ENCODE data around the gene DENR.
A peak's percentile ranks its signal among the peaks of the same experiment; 100 is the strongest.
"Not testable (repeated sequence)": the region's sequence is repeated elsewhere in the genome, so short reads cannot be mapped to it uniquely, and the experiment has no call there.

Gene DENR, protein sequence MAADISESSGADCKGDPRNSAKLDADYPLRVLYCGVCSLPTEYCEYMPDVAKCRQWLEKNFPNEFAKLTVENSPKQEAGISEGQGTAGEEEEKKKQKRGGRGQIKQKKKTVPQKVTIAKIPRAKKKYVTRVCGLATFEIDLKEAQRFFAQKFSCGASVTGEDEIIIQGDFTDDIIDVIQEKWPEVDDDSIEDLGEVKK

DNA sequence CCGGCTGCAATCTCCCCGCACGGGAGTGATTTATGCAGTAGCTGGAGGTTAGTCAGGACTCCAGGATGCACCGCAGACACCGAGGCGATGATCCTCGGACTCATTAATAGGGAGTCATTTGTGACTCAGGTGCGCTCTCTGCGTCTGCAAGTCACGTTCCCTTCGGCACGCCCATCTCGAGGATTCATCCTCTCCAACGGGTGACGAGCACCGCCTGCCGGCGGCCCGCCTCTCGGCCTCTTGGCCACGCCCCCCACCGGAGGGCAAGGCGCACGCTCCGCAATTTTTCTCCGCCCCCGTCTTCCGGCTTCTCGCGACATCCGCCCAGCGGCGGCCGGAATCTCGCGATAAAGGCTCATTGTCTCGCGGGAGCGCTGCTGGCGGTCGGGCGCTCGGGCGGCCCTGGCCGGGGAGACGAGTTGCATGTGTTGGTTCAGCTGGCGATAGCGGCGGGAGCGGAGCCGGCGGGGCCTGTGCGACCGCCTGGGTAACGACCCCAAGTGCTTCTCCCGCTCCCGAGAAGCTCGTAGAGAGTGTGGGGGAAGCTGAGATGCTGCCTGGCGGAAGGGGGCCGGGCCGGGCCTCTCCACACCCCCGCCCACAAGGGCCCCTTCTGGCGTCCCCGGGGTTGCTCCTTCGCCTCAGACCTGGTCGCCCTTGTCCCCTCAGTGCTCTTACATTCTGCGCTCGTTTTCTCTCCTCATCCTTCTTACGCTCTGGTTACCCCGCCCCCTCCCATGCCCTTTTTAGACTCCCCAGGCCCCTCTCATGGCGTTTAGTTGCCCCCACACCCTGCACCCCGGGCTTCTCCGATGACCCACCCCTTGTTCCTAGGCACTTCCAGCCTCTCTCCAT lies at the start of gene DENR:
Gene DENR, plus strand, starts transcription at position 361 of the 855 bp plus-strand sequence. CDS start 878 bp downstream, outside the sequence.
- DNase-seq = peak; percentile 93

DNA sequence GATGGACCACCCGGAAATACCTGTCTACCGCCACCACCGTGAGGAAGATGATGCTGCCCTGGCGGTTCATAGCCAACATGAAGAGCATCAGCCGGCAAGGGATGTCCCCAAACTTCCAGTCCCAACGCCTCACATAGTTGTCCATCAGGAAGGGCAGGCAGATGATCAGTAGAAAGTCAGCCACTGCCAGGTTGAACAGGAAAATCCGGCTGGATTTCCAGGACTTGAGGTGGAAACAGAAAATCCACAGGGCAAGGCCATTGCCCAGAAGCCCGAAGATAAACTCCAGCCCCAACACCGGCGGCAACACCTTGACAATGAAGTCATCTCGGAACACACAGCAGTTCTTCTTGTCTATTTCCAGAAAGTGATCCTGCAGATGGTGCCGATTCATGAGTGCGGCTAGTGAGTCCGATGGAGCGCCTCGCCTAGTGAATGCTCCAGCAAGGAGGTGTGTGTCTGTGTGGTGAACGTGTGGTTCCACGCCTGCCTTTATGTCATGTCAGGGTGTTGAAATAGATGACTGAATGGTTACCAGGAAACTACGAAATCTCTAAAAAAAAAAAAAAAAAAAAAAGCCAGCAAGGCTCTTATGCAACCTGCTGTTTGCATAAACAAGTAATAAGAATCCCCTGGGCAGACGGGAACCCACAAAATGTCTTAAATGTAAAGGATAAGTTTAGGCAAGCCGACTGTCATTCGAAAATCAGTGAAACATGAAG lies 49.6 kb upstream of the DENR start, which contains the start of gene HCAR2:
Gene HCAR2, minus strand, starts transcription at position 468 of the 722 bp plus-strand sequence. Its CDS starts 74 bp downstream, at position 394.
- DNase-seq = not testable (repeated sequence)

DNA sequence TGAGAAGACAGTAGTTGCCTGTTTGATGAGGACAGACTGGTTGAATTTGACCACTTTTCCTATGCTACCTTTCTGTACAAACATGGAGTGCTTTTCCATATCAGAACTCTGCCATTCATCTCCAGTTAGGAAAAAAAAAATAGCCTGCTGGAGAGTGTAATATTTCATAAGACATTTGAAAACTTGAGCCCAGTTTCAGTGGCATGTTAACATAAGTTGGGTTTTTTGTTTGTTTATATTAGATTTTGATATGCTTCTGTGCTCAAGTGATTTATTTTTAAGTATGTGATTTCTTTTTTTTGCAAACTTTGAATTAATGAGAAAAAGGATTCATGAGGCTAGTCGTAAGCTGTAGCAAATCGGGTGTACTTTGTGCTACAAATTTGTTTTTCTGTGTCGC lies 48.8 kb upstream of the DENR start:
- not testable (repeated sequence) for DNase-seq

DNA sequence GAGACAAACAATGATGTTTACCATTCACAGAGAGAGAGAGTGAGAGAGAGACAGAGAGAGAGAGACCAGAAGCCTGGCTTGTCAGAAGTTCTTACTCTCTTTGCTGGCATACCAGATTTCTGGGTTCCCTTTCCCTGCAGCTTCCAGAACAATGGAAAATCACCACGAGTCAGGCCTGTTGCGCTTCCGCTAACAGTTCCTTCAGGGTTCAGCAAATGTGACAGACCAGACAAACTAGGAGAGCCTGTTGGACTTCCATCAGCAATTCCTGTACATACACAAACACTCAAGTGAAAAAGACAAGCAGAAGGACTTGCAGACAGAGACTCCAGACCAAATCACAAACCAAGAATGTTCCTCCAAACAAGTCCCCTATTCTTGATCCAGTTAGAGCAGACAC lies 43.3 kb upstream of the DENR start:
- not testable (repeated sequence) for DNase-seq

DNA sequence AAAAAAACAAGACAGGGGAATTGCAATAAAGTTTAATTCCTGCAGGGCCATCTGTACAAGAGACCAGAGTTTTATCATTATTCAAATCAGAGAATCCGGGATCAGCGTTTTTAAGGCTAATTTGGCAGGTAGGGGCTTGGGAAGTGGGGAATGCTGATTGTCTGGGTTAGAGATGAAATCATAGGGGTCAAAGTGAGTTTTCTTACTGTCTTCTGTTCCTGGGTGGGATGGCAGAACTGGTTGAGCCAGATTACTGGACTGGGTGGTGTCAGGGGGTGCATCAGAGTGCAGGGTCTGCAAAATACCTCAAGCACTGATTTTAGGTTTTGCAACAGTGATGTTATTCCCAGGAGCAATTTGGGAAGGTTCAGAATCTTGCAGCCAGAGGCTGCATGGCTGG lies 42.3 kb upstream of the DENR start:
- DNase-seq = not testable (repeated sequence)

DNA sequence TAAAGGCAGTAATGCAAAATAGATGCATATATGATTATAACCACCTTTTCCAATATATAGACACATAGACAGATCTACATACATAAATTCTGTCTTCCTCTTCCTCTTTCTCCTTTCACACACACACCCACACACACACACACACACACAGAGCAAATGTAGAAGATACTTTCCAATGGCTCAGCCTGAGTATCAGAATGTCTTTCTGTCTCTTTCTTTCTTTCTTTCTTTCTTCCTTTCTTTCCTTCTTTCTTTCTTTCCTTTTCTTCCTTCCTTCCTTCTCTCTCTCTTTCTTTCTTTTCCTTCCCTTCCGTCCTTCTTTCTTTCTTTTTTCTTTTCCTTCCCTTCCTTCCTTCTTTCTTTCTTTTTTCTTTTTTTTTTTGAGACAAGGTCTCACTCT lies 41.4 kb upstream of the DENR start:
- DNase-seq = not testable (repeated sequence)

DNA sequence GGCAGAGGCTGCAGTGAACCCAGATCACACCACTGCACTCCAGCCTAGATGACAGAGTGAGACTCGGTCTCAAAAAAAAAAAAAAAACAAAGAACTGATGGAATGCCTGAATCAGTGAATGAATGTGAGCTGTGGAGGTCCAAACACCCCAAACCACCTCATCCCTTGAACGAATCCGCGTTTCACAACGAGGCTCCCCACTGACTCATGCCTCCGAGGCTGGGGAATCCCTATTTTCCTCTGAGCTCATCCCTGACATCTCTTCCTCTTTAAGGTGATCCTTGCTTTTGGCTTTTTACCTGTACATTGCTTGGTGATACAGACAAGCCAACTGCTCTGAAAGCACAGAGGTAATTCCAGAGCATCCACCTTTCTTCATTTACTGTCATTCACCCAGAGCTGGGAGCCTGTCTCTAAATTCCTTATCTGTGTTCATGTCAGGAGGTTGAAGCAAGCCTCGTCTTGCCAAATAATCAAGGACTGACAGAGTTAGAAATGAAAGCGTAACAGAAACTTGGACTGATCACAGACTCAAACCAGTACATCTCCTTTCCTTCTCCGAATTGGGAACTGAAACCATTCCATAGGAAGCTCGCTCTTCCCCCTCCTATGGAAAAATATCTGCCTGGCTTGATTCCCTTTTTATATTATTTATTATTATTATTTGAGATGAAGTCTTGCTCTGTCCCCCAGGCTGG lies 39.0 kb upstream of the DENR start:
- DNase-seq = not testable (repeated sequence)

DNA sequence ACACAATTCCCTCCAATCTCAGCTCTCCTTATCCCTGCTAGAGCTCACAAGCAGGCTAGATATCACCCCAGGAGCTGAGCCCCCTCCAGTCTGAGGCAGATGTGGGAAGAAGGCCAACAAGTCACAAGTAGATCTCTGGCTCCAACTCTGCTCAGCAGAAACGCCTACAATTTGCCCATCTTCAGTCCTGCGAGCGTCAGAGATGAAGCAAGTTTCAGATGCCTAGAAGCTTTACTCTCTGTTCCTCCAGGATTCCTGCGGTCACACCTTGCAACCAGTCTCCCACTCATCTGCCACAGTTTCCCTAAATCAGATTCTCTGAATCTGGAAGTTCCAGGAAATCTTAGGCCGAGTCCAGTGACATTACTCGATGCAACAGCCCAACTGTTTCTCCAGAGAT lies 37.4 kb upstream of the DENR start:
- not testable (repeated sequence) for DNase-seq

DNA sequence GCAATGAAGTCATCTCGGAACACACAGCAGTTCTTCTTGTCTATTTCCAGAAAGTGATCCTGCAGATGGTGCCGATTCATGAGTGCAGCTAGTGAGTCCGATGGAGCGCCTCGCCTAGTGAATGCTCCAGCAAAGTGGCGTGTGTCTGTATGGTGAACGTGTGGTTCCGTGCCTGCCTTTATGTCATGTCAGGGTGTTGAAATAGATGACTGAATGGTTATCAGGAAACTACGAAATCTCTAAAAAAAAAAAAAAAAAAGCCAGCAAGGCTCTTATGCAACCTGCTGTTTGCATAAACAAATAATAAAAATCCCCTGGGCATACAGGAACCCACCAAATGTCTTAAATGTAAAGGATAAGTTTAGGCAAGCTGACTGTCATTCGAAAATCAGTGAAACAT lies 36.0 kb upstream of the DENR start, which contains the start of gene HCAR3:
Gene HCAR3, minus strand, starts transcription at position 154 of the 400 bp plus-strand sequence. Its CDS starts 74 bp downstream, at position 80.
- DNase-seq = not testable (repeated sequence)

DNA sequence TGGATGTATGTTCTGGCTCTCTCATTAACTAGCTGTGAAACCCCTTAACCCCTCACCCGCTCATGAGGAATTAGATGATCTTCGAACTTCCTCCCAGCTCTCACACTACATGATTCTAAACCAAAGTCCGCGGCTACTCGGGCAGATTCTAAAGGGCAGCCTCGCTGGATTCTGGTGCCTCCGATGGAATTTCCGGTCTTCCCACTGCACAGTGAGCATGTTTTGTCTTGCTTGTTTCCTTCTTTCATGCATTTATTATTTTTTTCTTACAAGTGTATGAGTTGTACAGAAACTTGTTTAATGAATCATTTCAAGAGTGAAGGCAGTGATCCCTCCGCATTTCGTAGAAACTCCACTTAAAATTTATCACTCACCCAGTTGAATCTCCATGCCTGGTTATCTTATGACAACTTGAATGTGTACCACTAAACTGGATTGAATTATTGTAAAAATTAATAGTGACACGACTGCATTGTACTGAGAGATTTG lies 31.5 kb upstream of the DENR start:
- DNase-seq = no peak

DNA sequence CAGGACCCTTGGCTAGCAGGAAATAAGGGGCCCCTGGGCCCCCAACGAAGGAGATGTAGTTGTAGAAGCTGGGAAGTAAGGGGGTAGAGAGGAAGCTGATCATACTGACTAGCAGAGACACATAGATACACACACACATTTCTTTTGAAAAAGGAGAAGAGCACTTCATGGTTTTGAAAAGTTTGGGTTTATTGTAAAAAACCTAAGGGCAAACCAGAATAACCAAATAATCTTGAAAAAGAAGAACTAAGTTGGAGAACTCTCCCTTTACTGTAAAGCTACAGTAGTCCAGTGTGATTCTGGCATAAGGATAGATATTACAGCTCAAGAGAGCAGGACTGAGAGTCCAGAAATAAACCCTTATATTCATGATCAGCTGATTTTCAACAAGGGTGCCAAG lies 30.2 kb upstream of the DENR start:
- no peak for DNase-seq

DNA sequence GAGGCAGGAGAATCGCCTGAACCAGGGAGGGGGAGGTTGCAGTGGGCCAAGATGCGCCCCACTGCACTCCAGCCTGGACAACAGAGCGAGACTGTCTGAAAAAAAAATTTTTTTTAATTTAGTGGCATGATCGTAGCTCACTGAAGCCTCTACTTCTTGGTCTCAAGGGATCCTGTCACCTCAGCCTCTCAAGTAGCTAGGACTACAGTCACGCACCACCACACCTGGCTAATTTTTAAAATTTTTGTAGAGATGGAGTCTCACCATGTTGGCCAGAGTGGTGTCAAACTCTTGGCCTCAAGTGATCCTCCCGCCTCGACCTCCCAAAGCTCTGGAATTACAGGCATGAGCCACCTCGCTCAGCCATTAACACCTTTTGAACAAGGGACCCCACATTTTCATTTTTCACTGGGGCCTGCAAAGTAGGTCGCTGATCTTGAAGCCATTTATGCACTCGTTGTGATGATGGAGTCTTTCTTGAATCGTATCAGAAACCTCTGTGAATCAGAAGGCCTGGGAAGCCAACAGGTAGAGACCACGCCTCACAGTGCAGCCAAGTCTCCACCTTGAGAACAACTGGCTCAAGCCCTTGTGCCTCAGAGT lies 27.9 kb upstream of the DENR start:
- DNase-seq = no peak

DNA sequence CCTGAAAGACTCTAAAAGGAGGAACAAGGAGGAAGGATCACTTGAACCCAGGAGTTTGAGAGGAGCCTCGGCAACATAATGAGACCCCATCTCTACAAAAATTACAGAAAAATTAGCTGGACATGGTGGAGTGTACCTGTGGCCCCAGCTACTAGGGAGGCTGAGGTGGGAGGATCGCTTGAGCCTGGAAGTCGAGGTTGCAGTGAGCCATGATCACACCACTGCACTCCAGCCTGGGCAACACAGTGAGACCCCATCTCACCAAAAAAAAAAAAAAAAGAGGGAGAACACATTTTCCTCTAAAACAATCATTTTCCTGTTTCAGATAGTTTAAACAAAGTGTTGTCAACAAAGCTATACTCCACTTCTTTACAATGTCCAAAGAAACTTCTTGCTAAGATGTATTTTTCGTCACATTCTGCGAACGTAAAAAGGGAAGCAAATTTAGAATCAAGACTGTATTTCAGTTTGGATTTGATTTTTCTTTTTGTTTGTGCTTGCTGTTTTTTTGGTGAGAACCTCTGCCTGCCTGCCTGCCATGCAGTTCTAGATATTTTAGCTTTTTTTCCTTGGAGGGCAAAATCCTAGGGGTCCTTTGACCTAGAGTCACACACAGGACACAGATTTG lies 27.1 kb upstream of the DENR start:
- DNase-seq = no peak

DNA sequence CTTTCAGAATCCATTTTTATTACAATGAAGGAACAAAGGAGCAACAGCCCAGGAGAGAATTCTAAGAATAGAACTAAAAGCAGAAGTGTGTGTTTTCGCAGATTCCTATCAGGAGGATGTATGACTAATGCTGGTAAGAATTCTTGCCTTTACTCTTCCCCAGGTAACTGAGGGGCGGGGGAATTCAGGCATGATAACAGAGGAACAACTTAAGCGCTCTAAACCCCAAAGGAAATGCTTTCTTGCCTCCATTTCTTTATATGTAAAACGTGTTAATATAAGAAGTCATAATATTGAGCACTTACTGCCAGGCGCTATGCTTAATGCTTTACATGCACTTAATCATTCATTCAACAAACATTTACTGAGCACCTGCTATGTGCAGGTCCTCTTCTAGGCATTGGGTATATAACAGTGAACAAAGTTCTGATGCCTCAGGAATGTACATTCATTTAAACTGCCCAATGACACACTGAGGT lies 26.5 kb upstream of the DENR start:
- DNase-seq = peak; percentile 69

DNA sequence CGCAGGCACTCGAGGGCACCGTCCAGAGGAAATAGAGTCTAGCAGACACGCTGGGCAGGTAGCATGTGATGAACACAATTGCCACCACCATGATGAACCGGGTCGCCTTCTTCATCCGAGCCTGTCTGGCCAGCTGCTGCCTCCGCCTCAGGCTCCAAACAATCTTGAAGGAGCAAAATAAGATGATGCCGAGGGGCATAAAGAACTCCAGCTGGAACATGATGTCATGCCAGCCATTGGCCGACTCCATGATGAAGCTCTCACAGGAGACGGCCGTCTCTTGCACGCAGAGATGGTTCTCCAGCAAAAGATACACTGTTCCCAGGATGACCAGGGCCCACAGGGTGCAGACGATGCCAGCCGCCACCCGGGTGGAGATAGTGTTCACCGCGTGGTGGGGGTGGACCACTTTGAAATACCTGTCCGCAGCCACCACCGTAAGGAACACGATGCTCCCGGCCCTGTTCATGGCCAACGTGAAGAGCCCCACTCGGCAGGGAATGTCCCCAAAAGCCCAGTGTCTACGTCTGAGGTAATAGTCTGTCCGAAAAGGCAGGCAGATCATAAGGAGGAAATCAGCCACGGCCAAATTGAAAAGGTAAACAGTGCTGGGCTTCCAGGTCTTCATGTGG lies 22.9 kb upstream of the DENR start:
- DNase-seq = no peak

DNA sequence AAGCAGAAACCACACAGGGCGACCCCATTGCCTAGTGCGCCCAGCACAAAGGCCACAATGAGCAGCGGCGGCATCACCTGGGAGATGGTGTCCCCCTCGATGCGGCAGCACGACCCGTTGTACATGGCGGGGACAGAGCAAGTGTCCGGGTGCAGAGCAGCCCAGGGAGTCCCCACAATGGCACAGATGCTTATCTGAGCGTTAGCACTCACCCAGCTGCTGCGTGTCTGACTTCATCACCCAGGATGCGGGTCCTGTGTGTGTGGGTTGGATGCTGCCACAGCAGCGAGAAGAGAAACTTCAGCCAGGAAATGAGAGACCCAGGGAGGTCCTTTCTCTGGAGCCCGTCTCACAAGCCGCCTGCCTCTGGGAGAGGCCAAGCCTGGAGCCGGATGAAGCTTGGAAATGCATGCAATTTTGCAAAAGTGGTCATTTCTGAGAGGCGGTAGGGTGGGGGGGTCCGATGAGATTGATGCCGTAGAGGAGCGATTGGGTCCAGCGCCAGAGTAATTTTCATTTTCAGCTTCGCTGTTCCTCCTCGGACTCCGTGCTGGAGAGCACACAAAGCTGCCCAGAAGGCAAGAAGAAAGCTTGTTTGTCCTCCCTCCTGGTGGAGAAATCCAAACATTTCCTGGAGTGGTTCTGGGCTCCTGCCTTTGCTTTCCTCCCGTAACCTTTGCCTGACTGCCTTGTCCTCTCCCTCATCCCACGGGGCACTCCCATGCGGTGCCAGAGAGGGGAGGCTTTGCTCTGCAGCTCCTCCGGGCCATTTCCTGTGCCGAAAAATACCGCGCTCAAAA lies 22.2 kb upstream of the DENR start, which contains the start of gene HCAR1:
Gene HCAR1, minus strand, starts transcription at position 630 of the 800 bp plus-strand sequence. Its CDS starts 505 bp downstream, at position 125.
- no peak for DNase-seq

DNA sequence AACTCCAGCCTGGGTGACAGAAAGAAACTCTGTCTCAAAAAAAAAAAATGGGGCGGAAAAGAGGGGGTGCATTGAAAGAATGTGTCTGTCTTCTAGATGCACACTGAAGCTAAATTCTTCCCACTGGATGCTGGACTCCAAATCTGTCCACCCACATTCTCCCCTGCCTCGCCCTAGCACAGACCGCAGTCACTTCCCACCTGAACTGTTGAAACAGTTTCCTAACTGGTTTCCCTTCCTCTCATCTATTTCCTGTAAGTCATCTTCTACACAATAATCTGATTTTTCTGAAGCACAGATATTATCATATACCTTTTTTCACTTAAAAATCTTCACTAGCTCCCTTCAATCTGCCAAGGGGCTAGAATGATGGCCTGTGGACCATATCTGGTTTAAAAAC lies 20.5 kb upstream of the DENR start:
- DNase-seq = no peak

DNA sequence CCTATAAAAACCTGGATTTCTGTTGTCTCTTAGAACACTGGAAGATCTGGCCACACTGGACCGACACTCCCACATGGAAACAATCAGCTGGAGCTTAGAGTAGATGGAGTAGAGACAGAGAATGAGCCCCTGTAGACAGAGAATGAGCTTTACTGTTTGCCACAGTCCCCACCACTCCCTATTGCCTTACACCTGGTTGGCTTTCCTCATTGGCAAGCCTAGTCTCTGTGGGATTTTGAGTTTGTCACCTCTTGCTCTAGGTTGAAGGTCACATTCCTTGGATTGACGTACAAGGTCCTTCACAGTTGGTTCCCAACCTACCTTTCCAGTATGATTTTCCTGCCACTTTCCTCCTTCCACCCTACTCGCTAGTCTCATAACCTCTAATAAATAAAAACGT lies 20.0 kb upstream of the DENR start:
- no peak for DNase-seq

DNA sequence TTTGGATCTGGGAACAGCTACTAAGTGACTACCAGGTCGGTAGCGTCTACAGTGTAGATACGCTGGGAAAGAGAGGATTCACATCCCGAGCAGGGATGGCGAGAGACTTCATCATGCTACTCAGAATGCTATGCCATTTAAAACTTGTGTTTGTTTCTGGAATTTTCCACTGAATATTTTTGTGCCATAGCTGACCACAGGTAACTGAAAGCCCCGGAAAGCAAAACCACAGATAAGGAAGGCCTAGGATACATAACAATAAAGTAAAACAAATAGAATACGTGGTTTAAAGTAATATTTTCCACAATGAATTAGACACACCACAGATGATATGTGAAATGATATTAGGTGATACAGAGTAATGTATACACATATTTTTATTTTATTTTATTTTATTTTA lies 14.1 kb upstream of the DENR start:
- peak; percentile 52 for DNase-seq

DNA sequence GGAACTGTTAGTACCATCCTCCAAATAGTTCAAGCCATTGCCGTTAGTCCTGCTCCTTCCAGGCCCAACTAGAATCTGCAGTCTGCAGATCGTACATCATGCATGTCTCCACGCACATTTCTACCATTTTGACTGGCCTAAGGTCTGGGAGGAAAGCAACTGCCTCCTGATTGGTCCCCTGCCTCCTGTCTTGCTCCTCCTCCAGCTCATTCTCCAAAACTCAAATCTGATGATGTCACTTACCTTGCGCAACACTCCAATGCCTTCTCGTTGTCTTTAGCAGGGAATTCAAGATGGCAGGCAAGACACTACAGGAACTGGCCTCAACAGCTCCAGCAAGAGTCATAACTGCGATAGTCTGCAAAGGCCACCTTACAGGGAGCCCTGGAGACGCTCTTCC lies 12.3 kb upstream of the DENR start:
- DNase-seq = peak; percentile 16

All from NCI-H226 (cell line).